Natural killer cell (primary cell): ENCODE data around the gene NRG3. TPM values are rescaled to one million over a fixed set of nuclear protein-coding genes. Genes with fewer than 3 reads are reported as not detected.

Experiments used
- ATAC-seq, 3 donors: fragments of 150-1000 bp in 2 of 3; fragments of 200-7000 bp in 1 of 3; cut with Tn5 transposase; 1 replicate in 1 of 3; 2 replicates in 2 of 3; pipeline ENCODE4 v1.10.0; 2021; ENCODE audit warnings: mild to moderate bottlenecking in 2 of 3, moderate library complexity in 2 of 3
- DNase-seq, 2 donors: peaks; one replicate each; pipeline versions ENCODE4 v3.0.0 to v3.0.0-alpha.2; 2013 to 2021; ENCODE audit warnings: mixed read lengths in 1 of 2
- H3K27ac ChIP-seq: one replicate; pipeline ENCODE4 v1.5.1; 2013; ENCODE audit warnings: mild to moderate bottlenecking, low read length
- H3K27me3 ChIP-seq: one replicate; pipeline ENCODE4 v1.6.1; 2013; ENCODE audit warnings: low read length; ENCODE audit not compliant: control insufficient read depth, insufficient read depth
- H3K36me3 ChIP-seq: one replicate; pipeline ENCODE4 v1.6.1; 2013; ENCODE audit warnings: low read length; ENCODE audit not compliant: control insufficient read depth, insufficient read depth
- H3K4me1 ChIP-seq: one replicate; pipeline ENCODE4 v1.6.1; 2013; ENCODE audit warnings: low read length; ENCODE audit not compliant: control insufficient read depth, insufficient read depth
- H3K4me3 ChIP-seq: one replicate; pipeline ENCODE4 v1.5.1; 2013; ENCODE audit warnings: low read length
- H3K9me3 ChIP-seq: one replicate; pipeline ENCODE4 v1.6.1; 2013; ENCODE audit warnings: low read length; ENCODE audit not compliant: control insufficient read depth, insufficient read depth
- H3K27ac Mint-ChIP-seq, 2 donors: one replicate each; pipeline ENCODE4 v1.8.0; 2022; ENCODE audit warnings: mild to moderate bottlenecking in 2 of 2, mixed read lengths in 2 of 2, moderate library complexity in 1 of 2
- H3K27me3 Mint-ChIP-seq, 2 donors: one replicate each; pipeline ENCODE4 v1.8.0; 2022; ENCODE audit warnings: low read depth in 2 of 2, mixed read lengths in 2 of 2
- H3K36me3 Mint-ChIP-seq: one replicate; pipeline ENCODE4 v1.8.0; 2022; ENCODE audit warnings: mixed read lengths
- H3K4me1 Mint-ChIP-seq, 2 donors: one replicate each; pipeline ENCODE4 v1.8.0; 2022; ENCODE audit warnings: mixed read lengths in 2 of 2
- H3K4me3 Mint-ChIP-seq: one replicate; pipeline ENCODE4 v1.8.0; 2022; ENCODE audit warnings: mild to moderate bottlenecking, moderate library complexity, mixed read lengths
- H3K9me3 Mint-ChIP-seq, 2 donors: one replicate each; pipeline ENCODE4 v1.8.0; 2022; ENCODE audit warnings: mixed read lengths in 2 of 2
- WGBS: methylation state at CpG from one replicate; pipeline ENCODE4 v1.1.7; 2013; ENCODE audit warnings: missing lambda C conversion rate; ENCODE audit not compliant: insufficient coverage; 5-methylcytosine and 5-hydroxymethylcytosine counted together
- intact Hi-C: fragments of 100-400 bp; cut with micrococcal nuclease; formaldehyde crosslinking; loops from one replicate; pipeline ENCODE4 v1.14.2; 2022
- total RNA-seq, 4 donors: library from RNA; stranded (reverse); fragments of 120-200 nt in 1 of 4; gene quantifications; one replicate each; pipeline versions ENCODE4 v1.2.3 to v1.2.4, GENCODE V29; 2013 to 2022
- TF ChIP-seq, protein P1 (sequence below): fragments of 200-600 bp; IDR thresholded peaks from one replicate; pipeline ENCODE4 v1.8.0; 2022; ENCODE audit warnings: antibody characterized with exemption

NRG3 gene
- total RNA-seq, 3 donors from 2014 or later (not counting 1 experiment from before 2014, with no cell fraction given): not detected

DNA sequence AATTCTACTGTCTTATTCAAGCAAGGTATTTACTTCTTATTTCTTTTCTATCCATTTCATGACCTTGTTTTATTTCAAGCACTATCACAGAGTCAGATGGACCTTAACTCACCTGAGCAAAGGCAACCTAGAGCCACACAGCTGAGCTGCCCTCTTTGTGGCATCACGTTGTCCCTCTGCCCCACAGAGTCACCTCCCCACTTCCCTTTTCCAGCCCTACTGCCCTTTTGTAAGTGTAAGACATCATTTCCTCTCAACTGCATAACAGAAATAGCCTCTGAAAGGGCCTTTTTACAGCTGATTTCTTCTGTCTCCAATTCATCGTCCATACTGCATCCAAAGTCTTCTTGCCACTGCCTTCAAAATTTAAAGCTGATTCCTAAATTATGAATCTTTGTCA is 946.0 kb downstream of the NRG3 start:
- H3K36me3 ChIP-seq: no peaks in the 10 kb centered on the region
- no peaks in the 10 kb centered on the region for H3K27me3 ChIP-seq
- Mint-ChIP-seq H3K36me3 (no peaks in the 10 kb centered on the region), H3K9me3 (peaks cover 8 to 12% of the 10 kb centered on the region in 2 donors), H3K4me1 (no peaks in the 10 kb centered on the region), H3K4me3 (no peak overlapping the region), H3K27ac (no peak overlapping the region), H3K27me3 (no peaks in the 10 kb centered on the region)
- no peak overlapping the region for H3K27ac ChIP-seq
- TF ChIP-seq, protein P1, sequence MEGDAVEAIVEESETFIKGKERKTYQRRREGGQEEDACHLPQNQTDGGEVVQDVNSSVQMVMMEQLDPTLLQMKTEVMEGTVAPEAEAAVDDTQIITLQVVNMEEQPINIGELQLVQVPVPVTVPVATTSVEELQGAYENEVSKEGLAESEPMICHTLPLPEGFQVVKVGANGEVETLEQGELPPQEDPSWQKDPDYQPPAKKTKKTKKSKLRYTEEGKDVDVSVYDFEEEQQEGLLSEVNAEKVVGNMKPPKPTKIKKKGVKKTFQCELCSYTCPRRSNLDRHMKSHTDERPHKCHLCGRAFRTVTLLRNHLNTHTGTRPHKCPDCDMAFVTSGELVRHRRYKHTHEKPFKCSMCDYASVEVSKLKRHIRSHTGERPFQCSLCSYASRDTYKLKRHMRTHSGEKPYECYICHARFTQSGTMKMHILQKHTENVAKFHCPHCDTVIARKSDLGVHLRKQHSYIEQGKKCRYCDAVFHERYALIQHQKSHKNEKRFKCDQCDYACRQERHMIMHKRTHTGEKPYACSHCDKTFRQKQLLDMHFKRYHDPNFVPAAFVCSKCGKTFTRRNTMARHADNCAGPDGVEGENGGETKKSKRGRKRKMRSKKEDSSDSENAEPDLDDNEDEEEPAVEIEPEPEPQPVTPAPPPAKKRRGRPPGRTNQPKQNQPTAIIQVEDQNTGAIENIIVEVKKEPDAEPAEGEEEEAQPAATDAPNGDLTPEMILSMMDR: no peak
- DNase-seq: no peak
- no peaks in the 10 kb centered on the region for H3K4me1 ChIP-seq
- ATAC-seq: no peak
- 34% methylated on average over 2 of the region's 2 CpGs for whole genome bisulfite sequencing
- H3K4me3 ChIP-seq: no peak overlapping the region
- intact Hi-C loops: no loop called here
- H3K9me3 ChIP-seq: no peaks in the 10 kb centered on the region

- TF ChIP-seq, protein P1: no peak
- 92% methylated on average over 1 of the region's 1 CpG for WGBS
- H3K4me1 Mint-ChIP-seq: no peaks in the 10 kb centered on the region
- no peaks in the 10 kb centered on the region for H3K27me3 ChIP-seq
- no peaks in the 10 kb centered on the region for H3K36me3 ChIP-seq
- no peak overlapping the region for H3K4me3 ChIP-seq
- no peaks in the 10 kb centered on the region for H3K36me3 Mint-ChIP-seq
- H3K9me3 Mint-ChIP-seq: peaks cover 3 to 5% of the 10 kb centered on the region in 2 donors
- no peak overlapping the region for H3K27ac ChIP-seq
- DNase-seq (no peak), ATAC-seq (no peak)
- intact Hi-C loops: no loop called here
- H3K27me3 Mint-ChIP-seq: no peaks in the 10 kb centered on the region
- peaks cover 3% of the 10 kb centered on the region for H3K9me3 ChIP-seq
- H3K4me1 ChIP-seq: no peaks in the 10 kb centered on the region
- no peak overlapping the region for H3K27ac Mint-ChIP-seq
- H3K4me3 Mint-ChIP-seq: no peak overlapping the region
These were observed 951.1 kb downstream of the NRG3 start for GRCh38 chr10:82826132-82826531.

DNA sequence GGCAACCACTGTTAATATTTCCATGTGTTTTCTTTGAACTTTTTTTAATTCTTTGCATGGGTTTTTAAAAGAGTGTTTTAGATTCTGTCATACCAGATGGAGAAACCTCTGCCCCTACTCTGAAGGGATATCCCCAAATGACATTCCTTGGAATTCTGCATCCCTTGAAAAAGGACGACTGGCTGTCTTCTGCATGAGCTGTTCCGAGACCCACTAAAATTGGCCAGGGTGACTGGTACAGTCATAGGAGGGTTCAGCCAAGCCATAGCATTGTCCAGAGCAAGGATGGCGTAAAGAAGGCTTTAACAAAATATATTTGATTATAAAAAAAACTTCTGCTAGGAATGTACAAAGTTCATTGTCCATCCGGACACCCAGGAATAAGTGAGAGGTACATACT is 952.9 kb downstream of the NRG3 start:
- peaks cover 0 to 3% of the 10 kb centered on the region in 2 donors for H3K9me3 Mint-ChIP-seq

DNA sequence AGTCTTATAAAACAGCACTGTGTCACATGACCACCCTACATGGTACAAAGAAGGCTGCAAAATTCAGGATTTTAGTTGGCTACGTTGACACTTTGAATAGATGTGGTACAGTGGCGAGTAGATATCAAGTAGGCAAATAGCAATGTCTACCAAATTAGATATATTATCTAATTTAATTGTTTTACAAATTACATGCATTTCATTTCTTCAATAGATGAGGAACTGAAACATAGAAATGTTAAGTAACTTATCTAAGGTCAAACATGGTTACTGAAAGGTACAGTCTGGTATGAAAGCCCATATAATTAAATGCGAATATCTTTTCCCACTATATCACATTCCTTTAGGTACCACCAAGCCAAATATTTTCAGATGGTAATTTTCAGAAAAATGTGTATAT is 972.2 kb downstream of the NRG3 start:
- Histone ChIP-seq H3K36me3 (no peaks in the 10 kb centered on the region), H3K27me3 (no peaks in the 10 kb centered on the region), H3K9me3 (no peaks in the 10 kb centered on the region), H3K4me1 (no peaks in the 10 kb centered on the region), H3K27ac (no peak overlapping the region), H3K4me3 (no peak overlapping the region)
- intact Hi-C loops: no loop called here
- WGBS: no CpG with 5 or more reads among the region's 3 CpGs
- Mint-ChIP-seq H3K4me3 (no peak overlapping the region), H3K36me3 (no peaks in the 10 kb centered on the region), H3K9me3 (peaks cover 10 to 16% of the 10 kb centered on the region in 2 donors), H3K27ac (no peak overlapping the region), H3K4me1 (no peaks in the 10 kb centered on the region), H3K27me3 (no peaks in the 10 kb centered on the region)
- no peak for DNase-seq
- TF ChIP-seq, protein P1: no peak
- ATAC-seq: no peak

More for the DNA sequence above, 952.9 kb downstream of the NRG3 start:
- H3K27me3 Mint-ChIP-seq: no peaks in the 10 kb centered on the region
- no peak overlapping the region for H3K4me3 Mint-ChIP-seq
- DNase-seq: no peak
- H3K4me1 Mint-ChIP-seq: no peaks in the 10 kb centered on the region
- Histone ChIP-seq H3K27me3 (no peaks in the 10 kb centered on the region), H3K4me1 (no peaks in the 10 kb centered on the region), H3K36me3 (no peaks in the 10 kb centered on the region), H3K4me3 (no peak overlapping the region), H3K9me3 (peaks cover 3% of the 10 kb centered on the region), H3K27ac (no peak overlapping the region)
- H3K27ac Mint-ChIP-seq: no peak overlapping the region
- no peaks in the 10 kb centered on the region for H3K36me3 Mint-ChIP-seq
- TF ChIP-seq, protein P1: no peak
- 77% methylated on average over 3 of the region's 4 CpGs for WGBS
- intact Hi-C loops: no loop called here
- no peak for ATAC-seq
